Stimulated activated CD8-positive, alpha-beta memory T cell treated with anti-CD3 and anti-CD28 coated beads, Interleukin-4, amount 100 ng/mL, for 4 hours (primary cell): Measurements from ENCODE around the gene BMP5.
"Not testable (repeated sequence)": the region's sequence is repeated elsewhere in the genome, so short reads cannot be mapped to it uniquely, and the experiment has no call there.

Source experiments
- DNase-seq, 2 donors: peaks; one replicate each; pipeline ENCODE4 v3.0.0-alpha.2; 2020; ENCODE audit warnings: low read depth in 2 of 2, low spot score in 1 of 2

BMP5 gene

GRCh38 chr6:55875400-55875799 lies at the start of gene BMP5:
Gene BMP5 (minus strand): TSS chr6:55875590. CDS start chr6:55874865, 725 bp downstream.
- DNase-seq, result no peak

- no peak for DNase-seq
Observed at GRCh38 chr6:55922406-55922805, 47.0 kb upstream of the BMP5 start.

- DNase-seq, result no peak
Observed at GRCh38 chr6:55919716-55920308, 44.4 kb upstream of the BMP5 start.

GRCh38 chr6:55918639-55919038 lies 43.2 kb upstream of the BMP5 start:
- DNase-seq, result no peak

GRCh38 chr6:55917751-55918415 lies 42.5 kb upstream of the BMP5 start:
- DNase-seq, result no peak

- DNase-seq, result no peak
Observed at GRCh38 chr6:55916188-55916587, 40.8 kb upstream of the BMP5 start.

- DNase-seq, result no peak
Observed at GRCh38 chr6:55913228-55914195, 38.1 kb upstream of the BMP5 start.

- not testable (repeated sequence) for DNase-seq
Observed at GRCh38 chr6:55910466-55910865, 35.1 kb upstream of the BMP5 start.

GRCh38 chr6:55909911-55910310 lies 34.5 kb upstream of the BMP5 start:
- DNase-seq, result not testable (repeated sequence)

- DNase-seq, result no peak
Observed at GRCh38 chr6:55902796-55903195, 27.4 kb upstream of the BMP5 start.

- no peak for DNase-seq
Observed at GRCh38 chr6:55901765-55902270, 26.4 kb upstream of the BMP5 start.

- DNase-seq, result no peak
Observed at GRCh38 chr6:55898342-55898741, 23.0 kb upstream of the BMP5 start.

- DNase-seq, result no peak
Observed at GRCh38 chr6:55897346-55897745, 22.0 kb upstream of the BMP5 start.

GRCh38 chr6:55895972-55896730 lies 20.8 kb upstream of the BMP5 start:
- DNase-seq, result no peak

GRCh38 chr6:55892749-55893357 lies 17.5 kb upstream of the BMP5 start:
- DNase-seq, result no peak

- no peak for DNase-seq
Observed at GRCh38 chr6:55888917-55889316, 13.5 kb upstream of the BMP5 start.

- DNase-seq, result no peak
Observed at GRCh38 chr6:55886185-55886836, 10.9 kb upstream of the BMP5 start.

- no peak for DNase-seq
Observed at GRCh38 chr6:55882718-55883569, 7.6 kb upstream of the BMP5 start.

GRCh38 chr6:55877283-55877682 lies 1.9 kb upstream of the BMP5 start:
- no peak for DNase-seq
